Testis (tissue), 3 donors: ENCODE results near the gene ULK3. TPM values are rescaled to one million over a fixed set of nuclear protein-coding genes. Genes with fewer than 3 reads are reported as not detected.

ENCODE experiments used
- DNase-seq: peaks from one replicate; pipeline ENCODE4 v3.0.0-alpha.2; 2019
- H3K27ac ChIP-seq, 2 donors: fragments of 200-600 bp; sonication (generic); one replicate each; pipeline ENCODE4 v1.5.1; 2019
- H3K27me3 ChIP-seq: fragments of 200-600 bp; sonication (generic); one replicate; pipeline ENCODE4 v1.5.1; 2019
- H3K36me3 ChIP-seq: fragments of 200-600 bp; sonication (generic); one replicate; pipeline ENCODE4 v1.5.1; 2017; ENCODE audit warnings: low read depth; ENCODE audit errors: missing control alignments
- H3K4me1 ChIP-seq: fragments of 200-600 bp; sonication (generic); one replicate; pipeline ENCODE4 v1.5.1; 2019
- H3K4me3 ChIP-seq, 2 donors: fragments of 200-600 bp; sonication (generic); one replicate each; pipeline ENCODE4 v1.5.1; 2017 to 2019
- H3K9me3 ChIP-seq: fragments of 200-600 bp; sonication (generic); one replicate; pipeline ENCODE4 v1.5.1; 2017
- CTCF ChIP-seq, 3 experiments: fragments of 450-650 bp in 2 of 3; fragments of 200-600 bp in 1 of 3; sonication (generic) in 1 of 3; IDR thresholded peaks; one replicate each; pipeline ENCODE4 v1.5.1; 2016 to 2019; ENCODE audit warnings: antibody characterized with exemption in 3 of 3, mild to moderate bottlenecking in 2 of 3, moderate library complexity in 1 of 3
- POLR2A ChIP-seq: fragments of 450-650 bp; IDR thresholded peaks from one replicate; pipeline ENCODE4 v1.6.1; 2017; ENCODE audit warnings: antibody characterized with exemption, mild to moderate bottlenecking, moderate library complexity
- WGBS, 2 donors: methylation state at CpG; one replicate each; pipeline ENCODE4 v1.1.5; 2018; 5-methylcytosine and 5-hydroxymethylcytosine counted together
- intact Hi-C: fragments of 100-400 bp; cut with DNase I; formaldehyde crosslinking; loops from one replicate; pipeline ENCODE4 v1.15.1; 2023; ENCODE audit warnings: low total_unique reads
- polyA plus RNA-seq: library from polyadenylated mRNA; stranded (reverse); fragments of 350-450 nt; fragmentation: Illumina TruSeq; extraction: RNeasy Lipid Tissue Mini Kit (QIAGEN cat#74804); gene quantifications from one replicate; pipeline ENCODE4 v1.2.3, GENCODE V29; 2014; ENCODE audit warnings: low read depth, low replicate concordance; ENCODE audit not compliant: insufficient read depth
- total RNA-seq, 2 donors: library from RNA; depleted of rRNA; stranded (reverse); fragments of >200 nt; gene quantifications; one replicate each; pipeline ENCODE4 v1.2.3, GENCODE V29; 2016

The ULK3 gene
- total and polyA plus RNA-seq, 3 donors from 2014 or later: 27.0 to 78.5 (median 68.2) TPM

GRCh38 chr15:74827614-74828013 is 15.3 kb downstream of the ULK3 start:
- Histone ChIP-seq H3K9me3 (no peaks in the 10 kb centered on the region), H3K36me3 (no peaks in the 10 kb centered on the region), H3K27me3 (no peaks in the 10 kb centered on the region), H3K27ac (no peak overlapping the region), H3K4me3 (no peak overlapping the region), H3K4me1 (no peaks in the 10 kb centered on the region)
- 70 to 80% methylated on average over 3 to 5 of the region's 5 CpGs for WGBS, 2 donors
- no peak for DNase-seq
- TF ChIP-seq CTCF (IDR thresholded peaks at IDR 0.05): no peak
- TF ChIP-seq POLR2A: no peak
- intact Hi-C loops: no loop called here

- Histone ChIP-seq H3K27ac (no peak overlapping the region), H3K27me3 (no peaks in the 10 kb centered on the region), H3K4me3 (peak overlapping the region in 1 of 2 donors; percentile 2), H3K4me1 (no peaks in the 10 kb centered on the region), H3K36me3 (no peaks in the 10 kb centered on the region), H3K9me3 (no peaks in the 10 kb centered on the region)
- intact Hi-C loops: no loop called here
- 9 to 15% methylated on average over 21 of the region's 21 CpGs for WGBS, 2 donors
- no peak for DNase-seq
- TF ChIP-seq POLR2A (no peak), CTCF (IDR thresholded peaks at IDR 0.05) (no peak)
These were observed 16.0 kb downstream of the ULK3 start for GRCh38 chr15:74826921-74827320.

- TF ChIP-seq CTCF (IDR thresholded peaks at IDR 0.05) (no peak), POLR2A (no peak)
- H3K27me3 ChIP-seq: no peaks in the 10 kb centered on the region
- intact Hi-C loops: no loop called here
- peak within 1 kb of the TSS in 1 of 2 donors; percentile 2 for H3K4me3 ChIP-seq
- 4 to 7% methylated on average over 15 to 32 of the region's 44 CpGs for WGBS, 2 donors
- H3K4me1 ChIP-seq: no peaks in the 10 kb centered on the region
- H3K27ac ChIP-seq: no peak within 1 kb of the TSS
- peak; percentile 52 for DNase-seq
- no peaks in the 10 kb centered on the region for H3K9me3 ChIP-seq
- H3K36me3 ChIP-seq: no peaks in the 10 kb centered on the region
These were observed 16.6 kb downstream of the ULK3 start, which contains the start of gene CPLX3 for GRCh38 chr15:74826364-74826819. Gene CPLX3 (plus strand): TSS chr15:74826627. CDS start chr15:74826704, 77 bp downstream.

- Histone ChIP-seq H3K4me3 (peak overlapping the region in 1 of 2 donors; percentile 2), H3K27ac (no peak overlapping the region), H3K36me3 (no peaks in the 10 kb centered on the region), H3K9me3 (no peaks in the 10 kb centered on the region), H3K27me3 (no peaks in the 10 kb centered on the region), H3K4me1 (no peaks in the 10 kb centered on the region)
- intact Hi-C loops: no loop called here
- WGBS, 2 donors: 42 to 69% methylated on average over 6 to 10 of the region's 10 CpGs
- TF ChIP-seq POLR2A (no peak), CTCF (IDR thresholded peaks at IDR 0.05) (no peak)
- no peak for DNase-seq
These were observed 17.1 kb downstream of the ULK3 start for GRCh38 chr15:74825866-74826265.

GRCh38 chr15:74824976-74825375 is 18.0 kb downstream of the ULK3 start:
- intact Hi-C loops: no loop called here
- no peak overlapping the region for H3K4me3 ChIP-seq
- 83 to 84% methylated on average over 7 of the region's 7 CpGs for WGBS, 2 donors
- H3K27ac ChIP-seq: no peak overlapping the region
- no peaks in the 10 kb centered on the region for H3K36me3 ChIP-seq
- no peaks in the 10 kb centered on the region for H3K4me1 ChIP-seq
- no peaks in the 10 kb centered on the region for H3K9me3 ChIP-seq
- no peaks in the 10 kb centered on the region for H3K27me3 ChIP-seq
- DNase-seq: no peak
- no peak for TF ChIP-seq CTCF (IDR thresholded peaks at IDR 0.05)
- TF ChIP-seq POLR2A: no peak
